ENCODE data around the gene CDC25A. TPM values are rescaled to one million over a fixed set of nuclear protein-coding genes. Genes with fewer than 3 reads are reported as not detected.

CDC25A gene
- total and polyA plus RNA-seq, 2 of the 8 experiments (the other 6 are each of a cell fraction or from before 2014, with no cell fraction given): 20.7 to 62.1 TPM

GRCh38 chr3:48129921-48130320, 58.3 kb downstream of the CDC25A start (continued):
- TF ChIP-seq YY1 (IDR thresholded peaks at IDR 0.05; ENCODE audit: low read depth, low read length): no peak
- no peak for TF ChIP-seq CHD7 (IDR thresholded peaks at IDR 0.05; ENCODE audit: insufficient replicate concordance, low read length)
- TF ChIP-seq USF2 (IDR thresholded peaks at IDR 0.05; ENCODE audit: low read length): no peak
- TF ChIP-seq TEAD4 (IDR thresholded peaks at IDR 0.05; ENCODE audit: low read depth, low read length): no peak
- TF ChIP-seq CEBPB (IDR thresholded peaks at IDR 0.05; ENCODE audit: low read depth, low read length): no peak
- TF ChIP-seq JUN (IDR thresholded peaks at IDR 0.05; ENCODE audit: low read depth, low read length): no peak
- TF ChIP-seq TCF12 (IDR thresholded peaks at IDR 0.05; ENCODE audit: low read depth, low read length): no peak

Measured in H1 (cell line).